Effector CD4-positive, alpha-beta T cell (primary cell): ENCODE results near the gene GFOD1.

Source experiments
- DNase-seq: peaks from one replicate; pipeline ENCODE4 v3.0.0-alpha.2; 2020

The GFOD1 gene

GRCh38 chr6:13372688-13373487 is 114.5 kb downstream of the GFOD1 start:
- no peak for DNase-seq

DNA sequence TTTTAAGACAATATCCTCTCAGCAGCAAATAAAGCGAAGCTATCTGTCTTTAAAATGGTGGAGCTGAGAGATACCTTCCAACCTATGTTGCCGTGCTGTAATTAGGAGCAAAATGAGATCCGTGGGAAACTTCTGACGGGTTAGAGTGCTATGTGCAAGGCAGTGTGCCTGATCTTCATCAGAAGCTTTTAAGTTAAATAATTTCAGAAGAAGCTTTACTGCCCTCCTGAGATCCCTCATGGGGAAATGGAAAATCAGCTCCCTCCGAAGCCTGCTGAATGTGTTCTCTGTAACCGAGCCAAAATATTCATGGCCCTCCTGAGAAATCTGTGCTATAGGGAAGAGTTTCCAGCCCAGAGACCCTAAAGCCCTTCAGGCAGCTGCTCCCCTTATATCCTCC is 115.3 kb downstream of the GFOD1 start:
- no peak for DNase-seq

- no peak for DNase-seq
Observed at GRCh38 chr6:13371421-13372072, 115.9 kb downstream of the GFOD1 start.

GRCh38 chr6:13370623-13371022 is 116.8 kb downstream of the GFOD1 start:
- DNase-seq: no peak

DNA sequence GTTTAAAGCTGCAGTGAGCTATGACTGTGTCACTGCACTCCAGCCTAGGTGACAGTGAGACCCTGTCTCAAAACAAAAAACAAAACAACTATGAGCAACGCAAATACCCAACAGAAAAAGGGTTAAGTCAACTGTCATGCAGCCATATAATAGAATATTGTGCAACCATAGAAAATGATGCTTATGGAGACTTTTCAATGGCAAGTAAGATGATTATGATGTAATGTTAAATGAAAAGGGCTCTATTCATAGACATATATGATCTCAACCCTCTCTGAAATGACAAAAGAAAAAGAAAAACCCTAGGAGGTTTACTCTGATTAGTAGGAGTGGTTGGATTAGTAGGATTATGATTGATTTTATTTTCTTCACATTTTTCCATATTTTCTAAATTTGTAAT is 117.8 kb downstream of the GFOD1 start:
- no peak for DNase-seq

DNA sequence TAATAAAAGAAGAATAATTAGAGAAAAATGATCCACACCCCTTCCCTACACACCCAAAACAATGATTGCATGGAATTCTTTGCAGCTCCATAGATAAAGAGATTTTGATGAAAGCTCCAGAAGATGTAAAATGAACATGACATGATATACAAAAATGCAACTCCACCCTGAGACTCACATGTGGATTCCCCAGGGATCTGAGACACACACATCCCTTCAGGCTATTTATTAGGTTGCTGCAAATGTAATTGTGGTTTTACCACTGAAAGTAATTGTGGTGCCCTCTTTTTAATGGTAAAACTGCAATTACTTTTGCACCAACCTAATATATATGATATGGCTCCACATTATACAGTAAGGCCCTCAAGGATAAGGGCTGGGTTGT is 118.7 kb downstream of the GFOD1 start:
- no peak for DNase-seq

- DNase-seq: no peak
Observed at GRCh38 chr6:13368079-13368730, 119.2 kb downstream of the GFOD1 start.

DNA sequence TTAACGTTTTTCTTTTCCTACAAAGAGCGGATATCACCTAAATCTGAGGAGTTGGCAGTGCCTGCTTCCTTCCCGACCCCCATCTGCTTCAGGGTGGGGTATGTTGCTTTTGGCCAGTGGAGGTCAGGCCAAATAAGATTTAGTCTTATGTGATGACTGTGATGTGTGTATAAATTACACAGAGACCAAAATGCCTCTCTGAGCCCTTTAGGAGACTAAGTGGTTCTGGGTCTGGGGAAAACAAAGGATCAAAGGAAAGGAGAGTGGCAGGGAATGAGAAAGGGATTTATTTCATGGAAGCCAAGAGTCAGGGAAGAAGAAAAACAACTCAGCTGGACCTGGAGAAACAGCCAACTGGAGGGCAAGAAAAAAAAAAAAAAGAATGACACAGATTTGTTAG is 120.0 kb downstream of the GFOD1 start:
- DNase-seq: no peak

GRCh38 chr6:13365320-13365719 is 122.1 kb downstream of the GFOD1 start:
- DNase-seq: no peak

DNA sequence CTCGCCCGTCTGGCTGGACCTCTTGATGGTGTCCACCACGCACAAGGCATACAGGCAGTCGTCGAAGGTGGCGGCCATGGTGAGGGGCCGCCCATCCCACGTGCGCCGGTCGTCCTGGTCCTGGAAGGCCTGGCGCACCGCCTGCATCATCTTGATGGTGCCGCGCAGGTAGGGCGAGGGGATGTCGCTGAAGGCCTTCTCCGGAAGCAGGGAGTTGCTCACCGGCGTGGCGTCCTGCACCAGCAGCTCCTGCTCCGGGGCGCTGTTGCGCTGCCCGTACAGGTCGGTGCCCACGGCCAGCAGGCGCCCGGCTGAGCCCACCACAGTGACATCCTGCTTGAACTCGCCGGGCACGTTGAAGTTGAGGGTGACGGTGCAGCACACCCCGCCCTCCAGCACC is 122.6 kb downstream of the GFOD1 start:
- DNase-seq: no peak

GRCh38 chr6:13362412-13362811 is 125.0 kb downstream of the GFOD1 start:
- no peak for DNase-seq

GRCh38 chr6:13360671-13361540 is 126.5 kb downstream of the GFOD1 start:
- DNase-seq: no peak

DNA sequence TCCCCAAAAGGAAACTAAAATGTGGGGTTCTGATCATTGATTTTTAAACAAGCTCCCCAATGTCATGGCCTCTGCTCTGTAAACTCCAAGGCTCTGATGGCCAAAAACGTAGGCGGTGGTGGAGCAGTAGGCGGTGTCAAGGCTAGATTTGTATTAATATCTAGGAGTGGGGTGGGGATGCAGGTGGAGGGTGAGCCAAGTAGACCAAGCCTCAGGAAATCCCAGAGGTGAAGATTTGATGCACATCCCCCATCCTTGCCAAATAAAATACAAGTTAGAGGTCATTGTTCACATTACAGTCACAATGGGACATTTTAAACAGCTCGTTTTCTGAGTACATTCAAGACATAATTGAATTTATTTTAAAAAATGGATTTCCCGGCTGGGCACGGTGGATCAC is 128.1 kb downstream of the GFOD1 start:
- DNase-seq: no peak

GRCh38 chr6:13358511-13358910 is 128.9 kb downstream of the GFOD1 start:
- no peak for DNase-seq

DNA sequence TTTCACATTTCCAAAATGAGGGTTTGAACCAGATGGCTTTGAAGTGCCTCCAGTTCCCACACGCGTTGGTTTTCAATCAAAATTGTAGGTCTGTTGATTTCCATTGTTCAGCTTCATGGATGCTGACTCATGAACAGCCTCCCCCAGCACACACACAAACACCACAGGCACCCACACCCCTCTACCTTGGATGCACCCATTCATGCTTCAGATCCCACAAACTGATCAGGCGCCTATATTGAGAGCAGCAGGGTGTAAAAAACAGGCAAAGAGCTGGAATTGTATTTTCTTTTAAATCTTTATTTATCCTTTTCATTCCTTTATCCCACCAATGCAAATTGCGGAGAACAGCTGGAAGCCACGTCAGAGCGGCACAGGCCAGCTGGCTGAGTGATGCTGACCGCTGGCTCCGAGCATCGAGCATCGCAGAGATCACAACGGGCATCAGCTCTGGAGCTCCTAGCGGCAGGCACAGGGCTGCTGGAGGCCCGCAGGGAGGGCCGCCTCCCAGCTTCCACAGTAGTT is 129.8 kb downstream of the GFOD1 start:
- DNase-seq: no peak

DNA sequence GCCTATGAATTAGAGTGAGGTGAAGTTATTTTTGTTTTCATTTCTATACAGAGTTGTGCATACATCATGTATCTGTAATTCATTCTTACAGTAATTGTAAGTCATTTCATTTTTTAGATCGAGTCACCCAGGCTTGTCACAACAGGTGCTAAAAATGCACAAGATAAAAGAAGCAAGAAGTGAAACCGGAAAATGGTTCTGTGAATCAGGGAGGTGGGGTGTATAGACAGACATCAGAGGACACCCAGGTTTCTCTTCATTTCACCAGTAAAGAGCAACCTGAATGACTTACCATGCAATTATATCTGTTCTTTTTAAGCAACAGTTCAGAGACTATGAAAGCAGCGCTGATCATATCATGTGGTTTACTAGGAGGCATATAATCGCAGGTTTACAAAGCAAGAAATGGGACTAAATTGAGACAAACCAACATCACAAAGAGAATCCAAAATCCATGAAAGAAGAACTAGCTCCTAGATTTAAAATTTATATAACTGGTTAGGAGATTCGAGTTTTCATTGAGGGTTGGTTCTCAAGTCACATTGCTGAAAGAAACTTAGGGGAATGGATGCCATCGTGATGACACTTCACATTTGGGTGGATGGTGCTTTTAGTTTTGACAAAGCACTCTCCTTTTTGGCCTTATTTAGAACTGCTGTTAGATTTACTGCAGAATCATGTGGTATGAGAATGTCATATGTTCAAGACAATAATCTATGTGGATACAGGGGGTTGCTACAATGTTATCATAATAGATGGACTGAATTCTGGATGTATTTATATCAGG is 131.2 kb downstream of the GFOD1 start:
- no peak for DNase-seq

- no peak for DNase-seq
Observed at GRCh38 chr6:13355043-13355945, 132.1 kb downstream of the GFOD1 start.

DNA sequence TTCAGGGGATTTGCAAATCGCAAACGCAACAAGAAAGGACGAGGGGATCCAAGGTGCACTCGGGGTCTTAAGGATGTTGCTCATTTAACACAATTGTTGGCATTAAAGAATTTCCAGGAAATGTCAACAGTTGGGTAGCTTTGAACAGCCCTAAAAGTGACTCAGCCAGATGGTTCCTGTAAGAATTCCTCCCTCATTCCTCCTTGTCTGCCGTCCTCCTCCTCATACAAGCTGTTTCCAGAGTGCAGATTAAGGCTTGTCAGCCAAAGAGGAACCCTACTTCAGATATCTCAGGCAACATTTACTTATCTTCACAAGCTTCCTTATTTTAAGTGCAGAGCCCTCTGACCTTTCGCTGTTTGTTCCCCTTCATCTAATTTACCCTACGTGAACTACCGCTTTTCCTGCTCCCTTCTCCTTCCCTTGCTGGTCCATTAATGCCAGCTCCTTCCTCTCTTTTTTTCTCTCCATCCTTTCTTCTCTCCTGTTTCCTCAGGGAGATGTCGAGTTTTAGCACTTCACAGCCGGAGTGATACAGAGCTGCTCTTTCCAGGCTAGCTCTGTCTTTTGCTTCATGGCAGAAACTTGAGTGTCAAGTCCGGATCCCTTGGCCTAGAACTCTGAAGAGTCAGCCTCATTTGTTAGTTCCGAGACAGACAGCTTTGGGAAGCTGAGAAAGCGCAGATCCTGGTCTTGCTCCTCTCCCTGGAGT is 132.9 kb downstream of the GFOD1 start:
- no peak for DNase-seq

GRCh38 chr6:13352165-13352564 is 135.2 kb downstream of the GFOD1 start:
- no peak for DNase-seq

- no peak for DNase-seq
Observed at GRCh38 chr6:13351271-13351670, 136.1 kb downstream of the GFOD1 start.
